Epidermal melanocyte (primary cell): ENCODE measurements around the gene GORASP1.

Experiments used
- DNase-seq: peaks from one replicate; pipeline ENCODE4 v3.0.0; 2011; ENCODE audit warnings: low spot score; ENCODE audit not compliant: insufficient read length

GORASP1 gene

GRCh38 chr3:39125841-39126500 is 18.5 kb upstream of the GORASP1 start:
- no peak for DNase-seq

- no peak for DNase-seq
Observed at GRCh38 chr3:39124876-39125840, 17.7 kb upstream of the GORASP1 start.

- DNase-seq: no peak
Observed at GRCh38 chr3:39122813-39123212, 15.4 kb upstream of the GORASP1 start.

- DNase-seq: no peak
Observed at GRCh38 chr3:39121621-39122020, 14.2 kb upstream of the GORASP1 start.

GRCh38 chr3:39118931-39119660 is 11.7 kb upstream of the GORASP1 start:
- DNase-seq: no peak

GRCh38 chr3:39118079-39118478 is 10.7 kb upstream of the GORASP1 start:
- DNase-seq: no peak

GRCh38 chr3:39115870-39116269 is 8.4 kb upstream of the GORASP1 start:
- no peak for DNase-seq

GRCh38 chr3:39114456-39114855 is 7.0 kb upstream of the GORASP1 start:
- no peak for DNase-seq

- DNase-seq: no peak
Observed at GRCh38 chr3:39113291-39113690, 5.9 kb upstream of the GORASP1 start.

GRCh38 chr3:39112535-39112934 is 5.1 kb upstream of the GORASP1 start:
- DNase-seq: no peak

- no peak for DNase-seq
Observed at GRCh38 chr3:39112113-39112512, 4.7 kb upstream of the GORASP1 start.

- DNase-seq: no peak
Observed at GRCh38 chr3:39110041-39110639, 2.7 kb upstream of the GORASP1 start.

- DNase-seq: no peak
Observed at GRCh38 chr3:39109086-39109485, 1.7 kb upstream of the GORASP1 start.

- DNase-seq: no peak
Observed at GRCh38 chr3:39108200-39108710, 828 bp upstream of the GORASP1 start.

GRCh38 chr3:39106851-39107387 is 508 bp downstream of the GORASP1 start:
- peak; percentile 58 for DNase-seq

GRCh38 chr3:39106281-39106811 is 1.1 kb downstream of the GORASP1 start:
- DNase-seq: no peak

- no peak for DNase-seq
Observed at GRCh38 chr3:39105687-39106063, 1.8 kb downstream of the GORASP1 start.

GRCh38 chr3:39104961-39105686 is 2.3 kb downstream of the GORASP1 start:
- DNase-seq: no peak

- no peak for DNase-seq
Observed at GRCh38 chr3:39103791-39104552, 3.5 kb downstream of the GORASP1 start.
